ENCODE measurements around the gene TRIM69. TPM values are rescaled to one million over a fixed set of nuclear protein-coding genes. Genes with fewer than 3 reads are reported as not detected.
"Not testable (repeated sequence)": the region's sequence is repeated elsewhere in the genome, so short reads cannot be mapped to it uniquely, and the experiment has no call there.

The TRIM69 gene
- total RNA-seq (28.8 TPM), polyA plus RNA-seq (34.7 TPM)
- long read RNA-seq, donor 1, partial matches to known transcripts: 0 of 1 reads
- long read RNA-seq, donor 1, other reads (novel, unspliced or antisense): 0 of 1 reads
- long read RNA-seq, donor 2: 0 reads
- long read RNA-seq, donor 3, transcript TRIM69-207 (2 exons, 3,190 nt): major isoform, 24 of 25 reads
- long read RNA-seq, donor 3, partial matches to known transcripts: 0 of 25 reads
- long read RNA-seq, donor 3, other reads (novel, unspliced or antisense): 0 of 25 reads
- long read RNA-seq, donor 4, transcript TRIM69-207 (2 exons, 3,190 nt): major isoform, 11 of 11 reads
- long read RNA-seq, donor 4, partial matches to known transcripts: 0 of 11 reads
- long read RNA-seq, donor 4, other reads (novel, unspliced or antisense): 0 of 11 reads
- long read RNA-seq, donor 5, transcript TRIM69-207 (2 exons, 3,190 nt): major isoform, 29 of 36 reads
- long read RNA-seq, donor 5, partial matches to known transcripts: 7 of 36 reads
- long read RNA-seq, donor 5, other reads (novel, unspliced or antisense): 0 of 36 reads
- long read RNA-seq, donor 6, transcript TRIM69-207 (2 exons, 3,190 nt): major isoform, 15 of 21 reads
- long read RNA-seq, donor 6, partial matches to known transcripts: 6 of 21 reads
- long read RNA-seq, donor 6, other reads (novel, unspliced or antisense): 0 of 21 reads
- long read RNA-seq, donor 7, transcript TRIM69-207 (2 exons, 3,190 nt): major isoform, 14 of 15 reads
- long read RNA-seq, donor 7, partial matches to known transcripts: 0 of 15 reads
- long read RNA-seq, donor 7, other reads (novel, unspliced or antisense): 0 of 15 reads
- long read RNA-seq, donor 8, transcript TRIM69-207 (2 exons, 3,190 nt): major isoform, 10 of 10 reads
- long read RNA-seq, donor 8, partial matches to known transcripts: 0 of 10 reads
- long read RNA-seq, donor 8, other reads (novel, unspliced or antisense): 0 of 10 reads
- long read RNA-seq, donor 9, partial matches to known transcripts: 0 of 3 reads
- long read RNA-seq, donor 9, other reads (novel, unspliced or antisense): 0 of 3 reads
- long read RNA-seq, donor 10, transcript TRIM69-207 (2 exons, 3,190 nt): major isoform, 15 of 15 reads
- long read RNA-seq, donor 10, partial matches to known transcripts: 0 of 15 reads
- long read RNA-seq, donor 10, other reads (novel, unspliced or antisense): 0 of 15 reads

- H3K9me3 ChIP-seq (ENCODE audit: control insufficient read depth in 2 of 2, insufficient read depth in 1 of 2, low read length in 1 of 2): no peaks in the 10 kb centered on the region
- no peaks in the 10 kb centered on the region for H3K27me3 ChIP-seq (ENCODE audit: control insufficient read depth in 2 of 2, insufficient read depth in 1 of 2, low read length in 1 of 2)
- DNase-seq (ENCODE audit: low read depth in 6 of 9, low spot score in 9 of 9): no peak
- no peak within 1 kb of the TSS for H3K4me3 ChIP-seq (ENCODE audit: low read length in 2 of 2)
- peaks cover 0 to 2% of the 10 kb centered on the region in 2 donors for H3K4me1 ChIP-seq (ENCODE audit: control insufficient read depth in 2 of 2, insufficient read depth in 2 of 2, low read length in 2 of 2)
- peak within 1 kb of the TSS in 1 of 2 donors; percentile 53 for H3K27ac ChIP-seq (ENCODE audit: low read depth in 1 of 2, low read length in 1 of 2)
- H3K36me3 ChIP-seq (ENCODE audit: control insufficient read depth in 2 of 2, insufficient read depth in 2 of 2, low read length in 1 of 2): peaks cover 0 to 7% of the 10 kb centered on the region in 2 donors
- WGBS: 95% methylated on average over 3 of the region's 3 CpGs
Measured at GRCh38 chr15:44736181-44736765, at the start of gene TRIM69. TSS of gene TRIM69 (plus strand) at chr15:44736528. CDS start at chr15:44736705, 177 bp downstream.

- H3K9me3 ChIP-seq (ENCODE audit: control insufficient read depth in 2 of 2, insufficient read depth in 1 of 2, low read length in 1 of 2); H3K4me3 ChIP-seq (ENCODE audit: low read length in 2 of 2); H3K36me3 ChIP-seq (ENCODE audit: control insufficient read depth in 2 of 2, insufficient read depth in 2 of 2, low read length in 1 of 2); H3K4me1 ChIP-seq (ENCODE audit: control insufficient read depth in 2 of 2, insufficient read depth in 2 of 2, low read length in 2 of 2); H3K27me3 ChIP-seq (ENCODE audit: control insufficient read depth in 2 of 2, insufficient read depth in 1 of 2, low read length in 1 of 2); H3K27ac ChIP-seq (ENCODE audit: low read depth in 1 of 2, low read length in 1 of 2); DNase-seq (ENCODE audit: low read depth in 6 of 9, low spot score in 9 of 9): not testable (repeated sequence)
- WGBS: 98% methylated on average over 2 of the region's 2 CpGs
Measured at GRCh38 chr15:44689318-44689717, 47.0 kb upstream of the TRIM69 start.

- DNase-seq (ENCODE audit: low read depth in 6 of 9, low spot score in 9 of 9); H3K27ac ChIP-seq (ENCODE audit: low read depth in 1 of 2, low read length in 1 of 2); H3K9me3 ChIP-seq (ENCODE audit: control insufficient read depth in 2 of 2, insufficient read depth in 1 of 2, low read length in 1 of 2); H3K4me1 ChIP-seq (ENCODE audit: control insufficient read depth in 2 of 2, insufficient read depth in 2 of 2, low read length in 2 of 2); H3K36me3 ChIP-seq (ENCODE audit: control insufficient read depth in 2 of 2, insufficient read depth in 2 of 2, low read length in 1 of 2); H3K4me3 ChIP-seq (ENCODE audit: low read length in 2 of 2); H3K27me3 ChIP-seq (ENCODE audit: control insufficient read depth in 2 of 2, insufficient read depth in 1 of 2, low read length in 1 of 2): not testable (repeated sequence)
- WGBS: 10% methylated on average over 1 of the region's 1 CpG
Measured at GRCh38 chr15:44690245-44690644, 46.1 kb upstream of the TRIM69 start.

GRCh38 chr15:44692659-44693058 lies 43.7 kb upstream of the TRIM69 start:
- no peak overlapping the region for H3K4me3 ChIP-seq (ENCODE audit: low read length in 2 of 2)
- no peaks in the 10 kb centered on the region for H3K36me3 ChIP-seq (ENCODE audit: control insufficient read depth in 2 of 2, insufficient read depth in 2 of 2, low read length in 1 of 2)
- H3K27ac ChIP-seq (ENCODE audit: low read depth in 1 of 2, low read length in 1 of 2): no peak overlapping the region
- DNase-seq (ENCODE audit: low read depth in 6 of 9, low spot score in 9 of 9): no peak
- 98% methylated on average over 1 of the region's 1 CpG for WGBS
- peaks cover 0 to 4% of the 10 kb centered on the region in 2 donors for H3K4me1 ChIP-seq (ENCODE audit: control insufficient read depth in 2 of 2, insufficient read depth in 2 of 2, low read length in 2 of 2)
- no peaks in the 10 kb centered on the region for H3K27me3 ChIP-seq (ENCODE audit: control insufficient read depth in 2 of 2, insufficient read depth in 1 of 2, low read length in 1 of 2)
- H3K9me3 ChIP-seq (ENCODE audit: control insufficient read depth in 2 of 2, insufficient read depth in 1 of 2, low read length in 1 of 2): no peaks in the 10 kb centered on the region

- 97% methylated on average over 4 of the region's 4 CpGs for WGBS
- Histone ChIP-seq H3K4me1 (ENCODE audit: control insufficient read depth in 2 of 2, insufficient read depth in 2 of 2, low read length in 2 of 2) (peaks cover 0 to 4% of the 10 kb centered on the region in 2 donors), H3K27ac (ENCODE audit: low read depth in 1 of 2, low read length in 1 of 2) (no peak overlapping the region)
Measured at GRCh38 chr15:44694416-44694815, 41.9 kb upstream of the TRIM69 start.

GRCh38 chr15:44695294-44695693 lies 41.0 kb upstream of the TRIM69 start:
- DNase-seq (ENCODE audit: low read depth in 6 of 9, low spot score in 9 of 9): no peak

More at GRCh38 chr15:44694416-44694815, 41.9 kb upstream of the TRIM69 start:
- H3K9me3 ChIP-seq (ENCODE audit: control insufficient read depth in 2 of 2, insufficient read depth in 1 of 2, low read length in 1 of 2): no peaks in the 10 kb centered on the region
- no peaks in the 10 kb centered on the region for H3K36me3 ChIP-seq (ENCODE audit: control insufficient read depth in 2 of 2, insufficient read depth in 2 of 2, low read length in 1 of 2)
- H3K27me3 ChIP-seq (ENCODE audit: control insufficient read depth in 2 of 2, insufficient read depth in 1 of 2, low read length in 1 of 2): no peaks in the 10 kb centered on the region
- DNase-seq (ENCODE audit: low read depth in 6 of 9, low spot score in 9 of 9): no peak
- no peak overlapping the region for H3K4me3 ChIP-seq (ENCODE audit: low read length in 2 of 2)

GRCh38 chr15:44697014-44697413 lies 39.3 kb upstream of the TRIM69 start:
- H3K4me1 ChIP-seq (ENCODE audit: control insufficient read depth in 2 of 2, insufficient read depth in 2 of 2, low read length in 2 of 2): no peaks in the 10 kb centered on the region
- no peak overlapping the region for H3K27ac ChIP-seq (ENCODE audit: low read depth in 1 of 2, low read length in 1 of 2)
- no peaks in the 10 kb centered on the region for H3K9me3 ChIP-seq (ENCODE audit: control insufficient read depth in 2 of 2, insufficient read depth in 1 of 2, low read length in 1 of 2)
- H3K27me3 ChIP-seq (ENCODE audit: control insufficient read depth in 2 of 2, insufficient read depth in 1 of 2, low read length in 1 of 2): no peaks in the 10 kb centered on the region
- no peak for DNase-seq (ENCODE audit: low read depth in 6 of 9, low spot score in 9 of 9)
- no peaks in the 10 kb centered on the region for H3K36me3 ChIP-seq (ENCODE audit: control insufficient read depth in 2 of 2, insufficient read depth in 2 of 2, low read length in 1 of 2)
- H3K4me3 ChIP-seq (ENCODE audit: low read length in 2 of 2): no peak overlapping the region

More at GRCh38 chr15:44695294-44695693, 41.0 kb upstream of the TRIM69 start:
- Histone ChIP-seq H3K4me1 (ENCODE audit: control insufficient read depth in 2 of 2, insufficient read depth in 2 of 2, low read length in 2 of 2) (peaks cover 0 to 2% of the 10 kb centered on the region in 2 donors), H3K27me3 (ENCODE audit: control insufficient read depth in 2 of 2, insufficient read depth in 1 of 2, low read length in 1 of 2) (no peaks in the 10 kb centered on the region), H3K9me3 (ENCODE audit: control insufficient read depth in 2 of 2, insufficient read depth in 1 of 2, low read length in 1 of 2) (no peaks in the 10 kb centered on the region), H3K4me3 (ENCODE audit: low read length in 2 of 2) (no peak overlapping the region), H3K36me3 (ENCODE audit: control insufficient read depth in 2 of 2, insufficient read depth in 2 of 2, low read length in 1 of 2) (no peaks in the 10 kb centered on the region), H3K27ac (ENCODE audit: low read depth in 1 of 2, low read length in 1 of 2) (no peak overlapping the region)
- WGBS: 98% methylated on average over 3 of the region's 3 CpGs

GRCh38 chr15:44698641-44699040 lies 37.7 kb upstream of the TRIM69 start:
- H3K27me3 ChIP-seq (ENCODE audit: control insufficient read depth in 2 of 2, insufficient read depth in 1 of 2, low read length in 1 of 2): no peaks in the 10 kb centered on the region
- WGBS: 96% methylated on average over 2 of the region's 2 CpGs
- no peaks in the 10 kb centered on the region for H3K36me3 ChIP-seq (ENCODE audit: control insufficient read depth in 2 of 2, insufficient read depth in 2 of 2, low read length in 1 of 2)
- H3K9me3 ChIP-seq (ENCODE audit: control insufficient read depth in 2 of 2, insufficient read depth in 1 of 2, low read length in 1 of 2): no peaks in the 10 kb centered on the region
- no peaks in the 10 kb centered on the region for H3K4me1 ChIP-seq (ENCODE audit: control insufficient read depth in 2 of 2, insufficient read depth in 2 of 2, low read length in 2 of 2)
- no peak overlapping the region for H3K27ac ChIP-seq (ENCODE audit: low read depth in 1 of 2, low read length in 1 of 2)
- DNase-seq (ENCODE audit: low read depth in 6 of 9, low spot score in 9 of 9): no peak
- H3K4me3 ChIP-seq (ENCODE audit: low read length in 2 of 2): no peak overlapping the region
